Common myeloid progenitor, CD34-positive (primary cell): ENCODE data around the gene MEGF6.

Experiments used
- CTCF ChIA-PET: fragments of 350-600 bp; sonication (Branson Sonifier 250); formaldehyde crosslinking; loops from one replicate; lab custom pipeline; 2021; ENCODE audit warnings: antibody characterized with exemption; lab: Charles Lee
- POLR2A ChIA-PET: fragments of 350-600 bp; sonication (Branson Sonifier 250); formaldehyde crosslinking; loops from one replicate; lab custom pipeline; 2021; ENCODE audit warnings: antibody characterized with exemption; lab: Charles Lee
- DNase-seq, 3 donors: peaks; one replicate each; pipeline versions ENCODE4 v3.0.0 to v3.0.0-alpha.2; 2013
- H3K27ac ChIP-seq, 2 experiments: 1 replicate in 1 of 2; 2 replicates in 1 of 2; pipeline ENCODE4 v1.7.0; 2013; ENCODE audit warnings: inconsistent platforms in 2 of 2, low read length in 2 of 2, mild to moderate bottlenecking in 2 of 2, low read depth in 1 of 2, moderate library complexity in 1 of 2; ENCODE audit not compliant: severe bottlenecking in 2 of 2, insufficient read depth in 1 of 2, poor library complexity in 1 of 2
- H3K27me3 ChIP-seq, 5 experiments: replicated peaks in 2 of 5; 1 replicate in 3 of 5; 2 replicates in 2 of 5; pipeline versions ENCODE4 v1.6.1 to v1.7.0; 2013; ENCODE audit warnings: low read length in 4 of 5, mild to moderate bottlenecking in 2 of 5, moderate library complexity in 2 of 5, inconsistent platforms in 1 of 5; ENCODE audit not compliant: insufficient read depth in 5 of 5, control insufficient read depth in 4 of 5
- H3K36me3 ChIP-seq, 4 experiments: 1 replicate in 2 of 4; 2 replicates in 2 of 4; pipeline versions ENCODE4 v1.6.1 to v1.7.0; 2013; ENCODE audit warnings: low read length in 3 of 4, control low read depth in 1 of 4, mild to moderate bottlenecking in 1 of 4; ENCODE audit not compliant: control insufficient read depth in 4 of 4, insufficient read depth in 4 of 4
- H3K4me1 ChIP-seq, 4 experiments: 1 replicate in 3 of 4; 2 replicates in 1 of 4; pipeline versions ENCODE4 v1.6.1 to v1.7.1; 2013; ENCODE audit warnings: low read length in 3 of 4, mild to moderate bottlenecking in 3 of 4, control low read depth in 1 of 4, inconsistent platforms in 1 of 4, moderate library complexity in 1 of 4; ENCODE audit not compliant: control insufficient read depth in 4 of 4, insufficient read depth in 4 of 4; ENCODE audit errors: control extremely low read depth in 1 of 4
- H3K4me3 ChIP-seq, 7 experiments: 1 replicate in 4 of 7; 2 replicates in 3 of 7; pipeline versions ENCODE4 v1.5.1 to v1.7.0; 2013; ENCODE audit warnings: mild to moderate bottlenecking in 7 of 7, low read length in 6 of 7, moderate library complexity in 6 of 7, inconsistent platforms in 2 of 7, low read depth in 2 of 7, control low read depth in 1 of 7; ENCODE audit not compliant: insufficient read depth in 4 of 7, control insufficient read depth in 1 of 7; ENCODE audit errors: extremely low read depth in 1 of 7
- H3K9me3 ChIP-seq, 5 experiments: 1 replicate in 4 of 5; 2 replicates in 1 of 5; pipeline versions ENCODE4 v1.6.1 to v1.7.1; 2013; ENCODE audit warnings: low read length in 4 of 5, mild to moderate bottlenecking in 2 of 5, inconsistent platforms in 1 of 5, low read depth in 1 of 5, moderate library complexity in 1 of 5; ENCODE audit not compliant: control insufficient read depth in 4 of 5, insufficient read depth in 2 of 5; ENCODE audit errors: control extremely low read depth in 1 of 5
- WGBS: methylation state at CpG from one replicate; pipeline ENCODE4 v1.1.5; 2013; ENCODE audit not compliant: insufficient coverage; 5-methylcytosine and 5-hydroxymethylcytosine counted together

The MEGF6 gene

DNA sequence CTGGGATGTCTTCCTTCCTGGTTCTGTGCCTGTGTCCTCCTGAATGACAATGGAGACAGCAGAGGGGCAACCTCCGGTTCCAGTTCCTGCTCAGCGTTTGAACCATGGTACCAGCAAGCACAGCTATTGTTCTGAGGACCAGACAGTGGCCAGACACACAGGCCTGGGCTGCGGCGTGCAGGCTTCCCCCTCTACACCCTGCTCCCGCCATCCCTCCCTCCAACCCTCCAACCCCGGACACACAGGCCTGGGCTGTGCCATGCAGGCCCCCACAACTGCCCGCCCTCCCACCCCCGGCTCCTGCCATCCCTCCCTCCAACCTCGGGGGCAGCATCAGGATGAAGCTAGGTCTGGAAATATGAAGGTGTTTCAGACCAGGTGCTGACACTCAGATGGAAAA, 5.6 kb upstream of the MEGF6 start:
- 93% methylated on average over 3 of the region's 9 CpGs for WGBS
- CTCF ChIA-PET, result interaction anchor here (1.0 to 2.0 kb wide), 3 partner anchors 58 to 126 kb away, joined by 5 read pairs; no protein-coding TSS in a partner anchor

DNA sequence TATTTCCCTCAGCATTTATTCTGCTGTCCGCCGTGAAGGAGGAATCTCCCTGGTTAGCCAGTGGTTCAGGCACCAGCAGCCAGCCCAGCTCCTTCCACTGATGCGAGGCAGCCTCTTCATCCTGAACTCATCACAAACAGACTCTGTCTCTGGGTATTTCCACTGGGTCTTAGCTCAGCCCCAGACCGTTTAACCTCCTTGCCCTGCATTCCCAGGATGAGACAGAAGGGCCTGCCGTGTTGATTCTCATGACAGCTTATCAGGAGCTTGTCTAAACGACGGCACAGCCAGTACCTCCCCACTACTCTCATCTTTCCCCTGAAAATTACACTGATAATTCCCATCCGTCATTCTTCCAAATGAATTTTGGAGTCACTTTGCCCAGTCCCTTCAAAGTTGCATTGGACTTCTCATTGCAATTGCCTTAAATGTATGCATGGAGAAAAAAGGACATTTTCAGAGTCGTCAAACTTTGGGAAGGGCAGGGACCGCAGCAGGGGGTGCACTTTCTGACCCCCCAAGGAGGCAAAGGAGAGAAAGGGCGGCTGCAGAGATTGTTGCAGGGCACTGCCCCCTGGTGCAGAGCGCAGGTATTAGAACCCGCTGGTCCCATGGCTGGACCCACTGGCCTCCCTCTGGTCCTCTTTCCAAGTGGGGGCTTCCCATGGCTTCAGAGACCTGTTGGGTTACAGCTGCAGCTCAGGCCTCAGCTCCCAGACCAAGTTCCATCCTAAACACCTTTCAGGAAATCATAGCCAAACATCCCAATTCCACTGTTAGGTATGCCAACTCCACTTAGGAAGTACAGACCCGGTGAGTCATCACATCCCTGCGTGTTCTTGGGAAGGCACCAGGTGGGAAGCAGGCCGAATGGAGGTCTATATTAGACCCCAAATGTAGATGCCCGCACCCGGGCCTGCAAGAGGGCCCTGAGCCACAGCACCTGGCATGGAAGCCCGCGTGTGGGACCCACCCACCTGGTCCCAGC, 3.7 kb upstream of the MEGF6 start:
- CTCF ChIA-PET, result interaction anchor here (0.8 to 2.3 kb wide), 14 partner anchors 9 to 126 kb away, joined by 3 to 11 read pairs (median 4); no protein-coding TSS in a partner anchor
- Histone ChIP-seq H3K4me3 (no peak overlapping the region), H3K9me3 (no peaks in the 10 kb centered on the region), H3K36me3 (no peaks in the 10 kb centered on the region), H3K27me3 (peaks cover 0 to 3% (median 0%) of the 10 kb centered on the region in 5 experiments), H3K27ac (no peak overlapping the region), H3K4me1 (peaks cover 0 to 38% (median 32%) of the 10 kb centered on the region in 4 experiments)
- POLR2A ChIA-PET, result no interaction called here
- peak in 1 of 3 donors; percentile 45 for DNase-seq
- WGBS, result 62% methylated on average over 19 of the region's 20 CpGs

More for the DNA sequence above, 5.6 kb upstream of the MEGF6 start:
- POLR2A ChIA-PET, result no interaction called here
- peaks cover 0 to 26% (median 20%) of the 10 kb centered on the region in 4 experiments for H3K4me1 ChIP-seq
- no peaks in the 10 kb centered on the region for H3K9me3 ChIP-seq
- H3K36me3 ChIP-seq, result no peaks in the 10 kb centered on the region
- no peak for DNase-seq
- H3K4me3 ChIP-seq, result no peak overlapping the region
- peaks cover 0 to 2% (median 0%) of the 10 kb centered on the region in 5 experiments for H3K27me3 ChIP-seq
- no peak overlapping the region for H3K27ac ChIP-seq

DNA sequence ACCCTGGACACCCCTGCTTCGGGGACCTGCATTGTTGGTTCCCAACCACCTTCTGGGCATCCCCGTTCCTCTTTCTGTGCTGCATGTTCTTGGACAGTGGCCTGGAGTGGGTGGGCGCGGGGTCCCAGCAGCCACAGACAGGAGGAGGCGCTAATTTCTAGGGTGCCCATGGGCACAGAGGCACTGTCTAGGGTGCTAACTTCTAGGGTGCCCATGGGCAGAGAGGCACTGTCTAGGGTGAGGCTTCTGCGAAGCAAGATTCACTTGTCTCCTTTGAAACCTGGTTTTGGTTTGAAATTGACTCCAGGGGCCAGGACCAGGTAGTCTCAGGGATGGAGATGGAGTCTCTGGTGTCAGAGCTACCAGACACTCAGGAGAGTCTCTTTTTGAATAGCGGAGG, 815 bp upstream of the MEGF6 start:
- H3K27ac ChIP-seq, result no peak overlapping the region
- WGBS, result 51% methylated on average over 4 of the region's 7 CpGs
- H3K9me3 ChIP-seq, result no peaks in the 10 kb centered on the region
- ChIA-PET POLR2A (no interaction called here), CTCF (no interaction called here)
- H3K4me1 ChIP-seq, result peaks cover 2 to 40% (median 38%) of the 10 kb centered on the region in 4 experiments
- peak overlapping the region in 4 of 7 experiments; percentile 32 to 72 (median 57) for H3K4me3 ChIP-seq
- peaks cover 0 to 7% (median 4%) of the 10 kb centered on the region in 4 experiments for H3K36me3 ChIP-seq
- DNase-seq, result no peak
- peaks cover 0 to 3% (median 0%) of the 10 kb centered on the region in 5 experiments for H3K27me3 ChIP-seq

DNA sequence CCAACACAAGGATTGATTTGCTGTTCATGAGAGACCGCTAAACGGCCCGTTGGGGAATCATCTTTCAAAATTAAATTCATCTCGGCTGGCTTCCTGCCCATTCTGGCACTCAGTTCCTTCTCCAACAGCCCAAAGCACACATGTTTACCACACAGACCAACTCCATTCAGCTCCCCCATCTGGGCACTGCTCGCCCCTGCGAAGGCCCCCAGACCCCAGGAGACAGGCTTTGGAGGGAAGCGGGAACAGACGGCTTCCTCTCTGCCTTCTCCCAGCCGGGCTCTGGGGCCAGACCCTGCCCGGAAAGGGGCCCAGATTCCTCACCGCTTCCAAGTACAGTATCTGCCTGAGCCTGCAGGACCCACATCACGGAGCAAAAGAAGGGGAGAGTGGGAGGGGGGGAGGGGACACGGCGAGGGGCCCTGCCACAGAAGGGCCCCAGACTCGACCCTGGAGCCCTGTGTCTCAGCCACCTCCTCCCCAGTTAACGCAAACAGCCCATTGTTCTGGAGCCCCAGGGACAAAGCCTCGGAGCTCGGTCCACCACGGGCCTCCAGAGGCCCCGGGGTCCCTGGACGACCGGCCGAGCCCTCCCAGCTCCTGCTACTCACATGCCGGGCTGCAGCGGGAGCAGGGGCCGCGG, 660 bp downstream of the MEGF6 start:
- Histone ChIP-seq H3K27ac (no peak overlapping the region), H3K4me3 (peak overlapping the region; percentile 39 to 79 (median 71)), H3K4me1 (peaks cover 2 to 40% (median 38%) of the 10 kb centered on the region in 4 experiments), H3K36me3 (peaks cover 0 to 18% (median 9%) of the 10 kb centered on the region in 4 experiments), H3K27me3 (peaks cover 0 to 3% (median 0%) of the 10 kb centered on the region in 5 experiments), H3K9me3 (no peaks in the 10 kb centered on the region)
- WGBS, result 2% methylated on average over 21 of the region's 27 CpGs
- ChIA-PET POLR2A (interaction anchor here (0.6 kb wide), 1 partner anchor 46 kb away, joined by 4 read pairs; no protein-coding TSS in a partner anchor), CTCF (interaction anchor here (1.8 kb wide), 1 partner anchor 8 kb away, joined by 6 read pairs; no protein-coding TSS in a partner anchor)
- DNase-seq, result peak; percentile 62 to 80 (median 79)

DNA sequence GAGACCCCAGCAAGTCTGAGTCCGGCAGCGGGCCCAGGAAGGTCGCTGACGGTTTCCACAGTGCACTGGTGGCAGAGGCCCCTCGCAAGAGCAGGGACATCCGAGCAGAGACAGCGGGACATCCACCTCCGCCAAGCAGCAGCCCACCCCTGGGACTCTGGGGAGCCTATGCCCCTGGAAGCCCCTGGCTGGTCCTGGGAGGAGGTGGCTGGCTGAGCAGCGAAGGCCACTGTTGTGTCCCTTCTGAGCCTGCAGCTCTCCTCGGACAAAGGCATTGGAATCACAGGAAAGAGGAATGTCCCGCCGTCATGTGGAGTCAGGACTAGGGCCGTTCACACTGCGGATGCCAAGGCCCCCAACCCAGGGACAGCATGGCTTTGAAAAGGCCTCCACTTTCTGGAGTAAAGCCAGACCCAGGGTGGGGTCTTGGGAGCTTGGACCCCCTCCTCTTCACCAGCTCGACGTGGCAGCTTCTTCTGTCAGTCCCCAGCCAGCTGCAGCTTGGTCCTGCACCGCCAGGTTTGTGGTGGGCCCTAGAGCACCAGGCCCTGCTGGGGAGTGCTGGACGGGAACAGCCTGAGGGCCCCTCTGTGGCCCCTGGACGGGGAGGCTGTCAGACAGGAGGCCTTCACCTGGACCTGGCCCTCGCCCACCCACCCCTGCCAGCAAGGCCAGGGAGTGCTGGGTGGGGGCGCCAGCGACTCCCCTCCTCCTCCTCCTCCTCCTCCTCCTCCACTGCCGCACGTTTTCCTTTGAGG, 1.4 kb downstream of the MEGF6 start:
- CTCF ChIA-PET, result interaction anchor here (1.8 kb wide), 1 partner anchor 9 kb away, joined by 6 read pairs; no protein-coding TSS in a partner anchor
- WGBS, result 50% methylated on average over 19 of the region's 24 CpGs
- H3K27ac ChIP-seq, result no peak overlapping the region

More for the DNA sequence above, 1.4 kb downstream of the MEGF6 start:
- Histone ChIP-seq H3K36me3 (peaks cover 0 to 21% (median 9%) of the 10 kb centered on the region in 4 experiments), H3K27me3 (peaks cover 0 to 3% (median 0%) of the 10 kb centered on the region in 5 experiments), H3K4me1 (peaks cover 2 to 40% (median 38%) of the 10 kb centered on the region in 4 experiments), H3K4me3 (peak overlapping the region in 6 of 7 experiments; percentile 53 to 79 (median 74)), H3K9me3 (no peaks in the 10 kb centered on the region)
- POLR2A ChIA-PET, result interaction anchor here (0.6 kb wide), 1 partner anchor 46 kb away, joined by 4 read pairs; no protein-coding TSS in a partner anchor
- no peak for DNase-seq
